SK-N-SH (cell line): ENCODE data around the gene STPG2. TPM values are rescaled to one million over a fixed set of nuclear protein-coding genes. Genes with fewer than 3 reads are reported as not detected.

Experiments
- CTCF ChIA-PET: fragments of 300-600, 350-600 bp; formaldehyde crosslinking; extraction: SDS; loops from one replicate; lab custom pipeline; 2021; lab: Yijun Ruan, JAX
- POLR2A ChIA-PET: fragments of 350-600 bp; sonication (Branson Sonifier 250); formaldehyde crosslinking; extraction: SDS; loops from one replicate; lab custom pipeline; 2020; ENCODE audit warnings: antibody characterized with exemption, inconsistent platforms; lab: Yijun Ruan, JAX
- DNase-seq: peaks from one replicate; pipeline ENCODE4 v3.0.0; 2012
- H2AFZ ChIP-seq: fragments of 200-600 bp; sonication (generic); 2 replicates; pipeline ENCODE4 v1.8.1; 2016; ENCODE audit warnings: antibody characterized with exemption, mild to moderate bottlenecking, low read depth
- H3F3A ChIP-seq: fragments of 200-600 bp; sonication (generic); replicated peaks from 2 replicates; pipeline ENCODE3; 2016; ENCODE audit warnings: antibody characterized with exemption, mild to moderate bottlenecking; ENCODE audit not compliant: insufficient read depth
- H3K27ac ChIP-seq, 2 experiments: fragments of 200-500 bp in 1 of 2; fragments of 200-600 bp in 1 of 2; sonication (Bioruptor generic) in 1 of 2; sonication (generic), shearing (Covaris generic) in 1 of 2; 2 replicates each; pipeline versions ENCODE4 v1.5.1 to v1.6.1; 2014 to 2016; ENCODE audit warnings: low read depth in 2 of 2, inconsistent platforms in 1 of 2, low read length in 1 of 2, mild to moderate bottlenecking in 1 of 2, mixed read lengths in 1 of 2
- H3K27me3 ChIP-seq: fragments of 200-600 bp; sonication (generic), shearing (Covaris generic); 2 replicates; pipeline ENCODE4 v1.6.1; 2016; ENCODE audit warnings: mixed run types; ENCODE audit not compliant: insufficient read depth
- H3K36me3 ChIP-seq, 2 experiments: fragments of 200-500 bp in 1 of 2; fragments of 200-600 bp in 1 of 2; sonication (Bioruptor generic) in 1 of 2; sonication (generic) in 1 of 2; replicated peaks in 1 of 2; 2 replicates each; pipeline versions ENCODE3 to v1.5.1; 2014 to 2016; ENCODE audit warnings: low read length in 1 of 2, mild to moderate bottlenecking in 1 of 2; ENCODE audit not compliant: insufficient read depth in 2 of 2, control insufficient read depth in 1 of 2
- H3K4me1 ChIP-seq, 2 experiments: fragments of 200-500 bp in 1 of 2; fragments of 200-600 bp in 1 of 2; sonication (Bioruptor generic) in 1 of 2; sonication (generic), shearing (Covaris generic) in 1 of 2; 2 replicates each; pipeline versions ENCODE4 v1.5.1 to v1.6.1; 2014 to 2016; ENCODE audit warnings: low read depth in 1 of 2, low read length in 1 of 2, mixed run types in 1 of 2; ENCODE audit not compliant: insufficient read depth in 2 of 2, control insufficient read depth in 1 of 2
- H3K4me2 ChIP-seq: fragments of 200-600 bp; sonication (generic), shearing (Covaris generic); 2 replicates; pipeline ENCODE4 v1.6.1; 2017; ENCODE audit warnings: mixed run types
- H3K4me3 ChIP-seq, 2 experiments: fragments of 200-500 bp in 1 of 2; fragments of 200-600 bp in 1 of 2; sonication (Bioruptor generic) in 1 of 2; sonication (generic), shearing (Covaris generic) in 1 of 2; 2 replicates each; pipeline versions ENCODE4 v1.5.1 to v1.8.1; 2014 to 2016; ENCODE audit warnings: low read depth in 2 of 2, inconsistent platforms in 1 of 2, low read length in 1 of 2, mild to moderate bottlenecking in 1 of 2, mixed read lengths in 1 of 2, moderate library complexity in 1 of 2
- H3K79me2 ChIP-seq: fragments of 200-600 bp; sonication (generic); 2 replicates; pipeline ENCODE4 v1.8.1; 2017; ENCODE audit warnings: mild to moderate bottlenecking; ENCODE audit not compliant: insufficient read depth
- H3K9ac ChIP-seq: fragments of 200-600 bp; sonication (generic); 2 replicates; pipeline ENCODE4 v1.6.1; 2017; ENCODE audit warnings: mixed run types
- H3K9me2 ChIP-seq: fragments of 200-600 bp; sonication (generic); 2 replicates; pipeline ENCODE4 v1.6.1; 2017; ENCODE audit warnings: mixed run types
- H3K9me3 ChIP-seq: fragments of 200-600 bp; sonication (generic); 2 replicates; pipeline ENCODE4 v1.6.1; 2017; ENCODE audit warnings: mixed run types, mild to moderate bottlenecking, moderate library complexity
- H4K20me1 ChIP-seq: fragments of 200-600 bp; sonication (generic); 2 replicates; pipeline ENCODE4 v1.6.1; 2017; ENCODE audit warnings: mild to moderate bottlenecking, mixed run types; ENCODE audit not compliant: insufficient read depth
- CTCF ChIP-seq: fragments of 200-600 bp; sonication (generic); IDR thresholded peaks from 2 replicates; pipeline ENCODE4 v1.6.1; 2017; ENCODE audit warnings: antibody characterized with exemption, mild to moderate bottlenecking, moderate library complexity
- FOSL2 ChIP-seq: IDR thresholded peaks from 2 replicates; pipeline ENCODE4 v1.4.0; 2012; ENCODE audit warnings: low read depth, mild to moderate bottlenecking, moderate library complexity, borderline replicate concordance
- FOXJ3 ChIP-seq: sonication (generic); formaldehyde crosslinking; IDR thresholded peaks from 2 replicates; pipeline ENCODE4 v1.5.1; 2020; ENCODE audit warnings: mild to moderate bottlenecking, missing genetic modification reagents
- IRF3 ChIP-seq: fragments of 150-350 bp; IDR thresholded peaks from 2 replicates; pipeline ENCODE4 v1.6.1; 2016; ENCODE audit warnings: mild to moderate bottlenecking, low read depth, low read length
- JUND ChIP-seq: IDR thresholded peaks from 2 replicates; pipeline ENCODE4 v1.4.0; 2012
- MAX ChIP-seq: IDR thresholded peaks from 2 replicates; pipeline ENCODE4 v1.4.0; 2012; ENCODE audit warnings: low read depth
- MXI1 ChIP-seq: IDR thresholded peaks from 2 replicates; pipeline ENCODE4 v1.6.1; 2012; ENCODE audit warnings: mild to moderate bottlenecking, low read depth, low read length, improper control_type of control experiment
- PBX3 ChIP-seq: IDR thresholded peaks from 2 replicates; pipeline ENCODE4; 2012
- REST ChIP-seq: IDR thresholded peaks from 2 replicates; pipeline ENCODE4 v1.6.1; 2012; ENCODE audit warnings: mild to moderate bottlenecking, low read depth, low read length, moderate library complexity
- RFX5 ChIP-seq: IDR thresholded peaks from 2 replicates; pipeline ENCODE4 v1.6.1; 2012; ENCODE audit warnings: mild to moderate bottlenecking, improper control_type of control experiment, low read length
- RXRA ChIP-seq: IDR thresholded peaks from 2 replicates; pipeline ENCODE4 v1.4.0; 2012; ENCODE audit warnings: low read depth, mild to moderate bottlenecking, borderline replicate concordance
- TAF1 ChIP-seq: IDR thresholded peaks from 2 replicates; pipeline ENCODE4 v1.6.1; 2012; ENCODE audit warnings: low read depth, mild to moderate bottlenecking, low read length, moderate library complexity, borderline replicate concordance
- TCF12 ChIP-seq: IDR thresholded peaks from 2 replicates; pipeline ENCODE4 v1.4.0; 2012
- USF1 ChIP-seq: IDR thresholded peaks from 2 replicates; pipeline ENCODE4 v1.4.0; 2012; ENCODE audit warnings: low read depth, borderline replicate concordance
- USF2 ChIP-seq: fragments of 150-350 bp; IDR thresholded peaks from 2 replicates; pipeline ENCODE4 v1.6.1; 2017; ENCODE audit warnings: antibody characterized with exemption, low read length, low read depth, borderline replicate concordance
- YY1 ChIP-seq: IDR thresholded peaks from 2 replicates; pipeline ENCODE4 v1.4.0; 2012; ENCODE audit warnings: low read depth, mild to moderate bottlenecking
- ZBTB33 ChIP-seq: IDR thresholded peaks from 2 replicates; pipeline ENCODE4 v1.4.0; 2012; ENCODE audit warnings: low read depth, borderline replicate concordance
- polyA plus RNA-seq, 3 experiments: library from polyadenylated mRNA; depleted of rRNA; stranded (reverse); fragments of >200 nt; gene quantifications; 2 replicates each; pipeline ENCODE4 v1.2.3, GENCODE V29; 2012

The STPG2 gene
- polyA plus RNA-seq, 1 of the 3 experiments (the other 2 are of a cell fraction) = not detected

- TF ChIP-seq MAX (no peak), ZBTB33 (no peak), FOSL2 (no peak), MXI1 (no peak), REST (no peak), CTCF (no peak), RFX5 (no peak), TAF1 (no peak), USF1 (no peak), PBX3 (no peak), YY1 (no peak), RXRA (no peak), USF2 (no peak), IRF3 (no peak), TCF12 (no peak), JUND (no peak), FOXJ3 (CRISPR knock-in tag) (no peak)
- TF ChIP-seq, all 33 proteins: peak for 0
- H3K9ac ChIP-seq = no peak overlapping the region
- H3K27me3 ChIP-seq = no peaks in the 10 kb centered on the region
- CTCF ChIA-PET = no interaction called here
- no peaks in the 10 kb centered on the region for H4K20me1 ChIP-seq
- no peak overlapping the region for H3K4me2 ChIP-seq
- no peak overlapping the region for H3K27ac ChIP-seq
- no peaks in the 10 kb centered on the region for H3K36me3 ChIP-seq
- no peaks in the 10 kb centered on the region for H3K9me3 ChIP-seq
- POLR2A ChIA-PET = no interaction called here
- no peak for DNase-seq
- H3K4me3 ChIP-seq = no peak overlapping the region
- H3F3A ChIP-seq = no peaks in the 10 kb centered on the region
- H3K9me2 ChIP-seq = no peaks in the 10 kb centered on the region
- H3K79me2 ChIP-seq = no peaks in the 10 kb centered on the region
- H3K4me1 ChIP-seq = no peaks in the 10 kb centered on the region
- H2AFZ ChIP-seq = no peak overlapping the region
These were observed 297.5 kb downstream of the STPG2 start for GRCh38 chr4:97845758-97846157.
